HG03025 (cell line): Measurements from ENCODE around the gene PRKACG.
A peak's percentile ranks its signal among the peaks of the same experiment; 100 is the strongest.
"Not testable (repeated sequence)": the region's sequence is repeated elsewhere in the genome, so short reads cannot be mapped to it uniquely, and the experiment has no call there.

Experiments used
- ATAC-seq: cut with Tn5 transposase; IDR thresholded peaks from one replicate; pipeline ENCODE4 v1.9.1; 2021; ENCODE audit warnings: mild to moderate bottlenecking, moderate library complexity; ENCODE audit not compliant: unreplicated experiment, low FRiP score

Gene PRKACG

GRCh38 chr9:69014013-69014412 lies at the start of gene PRKACG:
Gene PRKACG (minus strand): TSS chr9:69014113. CDS start chr9:69014092, 21 bp downstream.
- no peak for ATAC-seq

DNA sequence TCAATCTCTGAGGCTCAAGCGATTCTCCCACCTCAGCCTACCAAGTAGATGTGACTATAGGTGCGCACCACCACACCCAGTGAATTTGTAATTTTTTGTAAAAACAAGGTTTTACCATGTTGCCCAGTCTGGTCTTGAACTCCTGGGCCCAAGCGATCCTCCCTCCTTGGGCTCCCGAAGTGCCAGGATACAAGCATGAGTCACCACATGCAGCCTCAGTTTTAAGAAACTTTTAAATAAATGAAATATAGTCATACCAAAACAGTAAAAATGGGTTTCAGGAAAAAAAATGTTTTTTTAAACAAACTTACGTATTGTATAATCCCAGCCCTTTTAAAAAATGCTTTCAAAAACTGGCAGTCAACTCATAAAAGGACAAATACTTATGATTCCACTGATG lies 48.3 kb upstream of the PRKACG start:
- ATAC-seq: no peak

DNA sequence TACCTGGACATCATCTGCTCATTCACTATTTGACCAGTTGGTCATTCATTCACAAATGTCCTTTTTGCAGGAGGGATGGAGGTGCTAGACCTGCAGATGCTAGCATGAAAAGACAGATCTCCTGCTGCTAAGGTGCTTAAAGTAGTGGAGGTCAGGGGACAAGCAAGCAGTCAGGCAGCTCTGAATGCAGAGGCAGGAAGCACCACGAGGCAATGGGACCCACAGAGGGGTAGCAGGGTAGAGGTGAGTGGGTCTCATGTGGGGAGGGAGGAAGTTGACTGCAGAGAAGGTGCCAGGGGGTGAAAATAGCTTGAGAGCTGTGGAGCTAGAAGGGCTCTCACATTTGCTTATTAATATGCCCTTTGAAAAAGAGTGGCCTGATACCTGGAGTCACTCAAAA lies 46.9 kb upstream of the PRKACG start:
- ATAC-seq: no peak

GRCh38 chr9:69058101-69058500 lies 44.2 kb upstream of the PRKACG start:
- no peak for ATAC-seq

DNA sequence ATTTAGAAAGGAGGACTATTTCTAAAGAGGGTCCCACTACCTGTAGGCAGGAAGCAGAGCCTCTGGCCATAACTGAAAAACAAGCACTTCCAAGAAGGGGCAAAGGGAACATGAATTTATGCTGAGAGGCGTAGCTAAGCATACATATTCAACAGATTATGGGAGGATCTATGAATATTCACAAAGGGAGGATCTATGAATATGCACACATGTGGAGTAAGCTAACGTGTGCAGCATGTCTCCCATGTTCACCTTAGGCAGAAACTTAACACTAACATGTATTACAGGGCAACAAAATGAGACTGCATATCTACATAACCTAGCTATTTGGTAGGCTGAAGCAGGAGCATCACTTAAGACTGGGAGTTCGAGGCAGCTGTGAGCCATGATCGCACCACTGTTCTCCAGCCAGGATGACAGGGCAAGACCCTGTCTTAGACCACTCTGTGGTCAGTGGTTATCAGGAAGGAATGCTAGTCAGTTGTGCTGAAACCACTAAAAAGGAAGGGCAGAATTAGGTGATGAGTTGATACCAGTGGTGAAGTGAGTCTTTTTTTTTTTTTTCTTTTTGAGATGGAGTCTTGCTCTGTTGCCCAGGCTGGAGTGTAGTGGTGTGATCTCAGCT lies 42.4 kb upstream of the PRKACG start:
- ATAC-seq: no peak

- ATAC-seq: no peak
These were observed 41.1 kb upstream of the PRKACG start for GRCh38 chr9:69054989-69055388.

- ATAC-seq: not testable (repeated sequence)
These were observed 37.0 kb upstream of the PRKACG start for GRCh38 chr9:69050936-69051335.

GRCh38 chr9:69049094-69049493 lies 35.2 kb upstream of the PRKACG start:
- no peak for ATAC-seq

- ATAC-seq: no peak
These were observed 33.5 kb upstream of the PRKACG start for GRCh38 chr9:69047371-69047770.

DNA sequence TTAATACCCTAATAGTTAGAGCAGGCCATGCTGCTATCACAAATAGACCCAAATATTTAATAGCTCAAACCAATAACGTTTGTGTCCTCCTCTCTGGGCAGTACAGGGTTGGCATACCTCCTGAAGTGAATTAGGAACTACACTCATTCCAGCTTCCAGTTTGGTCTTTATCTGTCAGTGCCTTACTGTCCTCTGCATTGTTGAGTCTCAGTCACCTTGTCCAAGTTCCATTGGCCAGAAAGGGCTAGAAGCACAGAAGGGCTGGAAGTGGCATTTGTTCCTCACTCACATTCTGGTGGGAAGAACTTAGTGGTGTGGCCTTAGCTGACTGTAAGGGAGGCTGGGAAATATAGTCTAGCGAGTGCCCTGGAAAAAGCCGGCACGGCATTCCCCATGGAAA lies 32.8 kb upstream of the PRKACG start:
- ATAC-seq: no peak

- no peak for ATAC-seq
These were observed 31.9 kb upstream of the PRKACG start for GRCh38 chr9:69045821-69046220.

- ATAC-seq: no peak
These were observed 30.6 kb upstream of the PRKACG start for GRCh38 chr9:69044240-69045219.

- no peak for ATAC-seq
These were observed 26.7 kb upstream of the PRKACG start for GRCh38 chr9:69040646-69041045.

DNA sequence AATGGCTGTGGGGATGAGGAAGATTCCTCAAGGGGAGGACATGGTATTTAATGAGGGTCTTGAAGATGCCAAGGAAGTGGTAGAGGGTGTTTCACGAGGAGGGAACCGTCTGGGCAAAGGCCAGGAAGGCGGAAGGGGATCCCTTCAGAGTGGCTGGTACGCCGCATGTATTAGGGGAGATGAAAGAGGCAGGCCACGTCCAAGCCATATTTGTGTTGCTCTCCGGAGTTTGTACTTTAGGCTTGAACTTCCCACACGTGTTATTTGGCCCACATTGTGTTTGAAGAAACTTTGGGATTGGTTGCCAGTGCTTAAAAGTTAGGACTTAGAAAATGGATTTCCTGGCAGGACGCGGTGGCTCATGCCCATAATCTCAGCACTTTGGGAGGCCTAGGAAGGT lies 22.9 kb upstream of the PRKACG start:
- ATAC-seq: no peak

DNA sequence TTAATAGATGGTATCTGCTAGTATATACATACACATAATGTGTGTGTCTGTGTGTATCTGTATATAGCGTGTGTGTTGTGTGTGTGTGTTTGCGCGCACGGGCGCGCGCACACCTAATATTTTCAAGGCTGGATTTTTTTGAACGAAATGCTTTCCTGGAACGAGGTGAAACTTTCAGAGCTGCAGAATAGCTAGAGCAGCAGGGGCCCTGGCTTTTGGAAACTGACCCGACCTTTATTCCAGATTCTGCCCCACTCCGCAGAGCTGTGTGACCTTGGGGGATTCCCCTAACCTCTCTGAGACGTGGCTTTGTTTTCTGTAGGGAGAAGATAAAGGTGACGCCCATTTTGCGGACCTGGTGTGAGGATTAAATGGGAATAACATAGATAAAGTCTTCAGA lies 22.4 kb upstream of the PRKACG start:
- peak; percentile 30 for ATAC-seq

DNA sequence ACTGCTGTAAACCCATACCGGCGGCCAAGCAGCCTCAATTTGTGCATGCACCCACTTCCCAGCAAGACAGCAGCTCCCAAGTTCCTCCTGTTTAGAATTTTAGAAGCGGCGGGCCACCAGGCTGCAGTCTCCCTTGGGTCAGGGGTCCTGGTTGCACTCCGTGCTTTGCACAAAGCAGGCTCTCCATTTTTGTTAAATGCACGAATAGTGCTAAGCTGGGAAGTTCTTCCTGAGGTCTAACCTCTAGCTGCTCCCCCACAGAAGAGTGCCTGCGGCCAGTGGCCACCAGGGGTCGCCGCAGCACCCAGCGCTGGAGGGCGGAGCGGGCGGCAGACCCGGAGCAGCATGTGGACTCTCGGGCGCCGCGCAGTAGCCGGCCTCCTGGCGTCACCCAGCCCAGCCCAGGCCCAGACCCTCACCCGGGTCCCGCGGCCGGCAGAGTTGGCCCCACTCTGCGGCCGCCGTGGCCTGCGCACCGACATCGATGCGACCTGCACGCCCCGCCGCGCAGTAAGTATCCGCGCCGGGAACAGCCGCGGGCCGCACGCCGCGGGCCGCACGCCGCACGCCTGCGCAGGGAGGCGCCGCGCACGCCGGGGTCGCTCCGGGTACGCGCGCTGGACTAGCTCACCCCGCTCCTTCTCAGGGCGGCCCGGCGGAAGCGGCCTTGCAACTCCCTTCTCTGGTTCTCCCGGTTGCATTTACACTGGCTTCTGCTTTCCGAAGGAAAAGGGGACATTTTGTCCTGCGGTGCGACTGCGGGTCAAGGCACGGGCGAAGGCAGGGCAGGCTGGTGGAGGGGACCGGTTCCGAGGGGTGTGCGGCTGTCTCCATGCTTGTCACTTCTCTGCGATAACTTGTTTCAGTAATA lies 21.8 kb upstream of the PRKACG start, which contains the start of gene FXN:
TSS of gene FXN (plus strand) at position 315 of the 871 bp plus-strand sequence. CDS start at position 346, 31 bp downstream.
- peak; percentile 83 for ATAC-seq

DNA sequence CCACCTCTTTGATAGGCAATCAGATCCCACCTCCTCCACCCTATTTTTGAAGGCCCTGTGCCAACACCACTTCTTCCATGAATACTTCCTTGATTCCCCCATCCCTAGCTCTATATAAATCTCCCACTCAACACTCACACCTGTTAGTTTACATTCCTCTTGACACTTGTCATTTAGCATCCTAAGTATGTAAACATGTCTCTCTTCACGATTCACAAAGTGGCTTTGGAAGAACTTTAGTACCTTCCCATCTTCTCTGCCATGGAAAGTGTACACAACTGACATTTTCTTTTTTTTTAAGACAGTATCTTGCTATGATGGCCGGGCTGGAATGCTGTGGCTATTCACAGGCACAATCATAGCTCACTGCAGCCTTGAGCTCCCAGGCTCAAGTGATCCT lies 20.2 kb upstream of the PRKACG start:
- ATAC-seq: no peak

DNA sequence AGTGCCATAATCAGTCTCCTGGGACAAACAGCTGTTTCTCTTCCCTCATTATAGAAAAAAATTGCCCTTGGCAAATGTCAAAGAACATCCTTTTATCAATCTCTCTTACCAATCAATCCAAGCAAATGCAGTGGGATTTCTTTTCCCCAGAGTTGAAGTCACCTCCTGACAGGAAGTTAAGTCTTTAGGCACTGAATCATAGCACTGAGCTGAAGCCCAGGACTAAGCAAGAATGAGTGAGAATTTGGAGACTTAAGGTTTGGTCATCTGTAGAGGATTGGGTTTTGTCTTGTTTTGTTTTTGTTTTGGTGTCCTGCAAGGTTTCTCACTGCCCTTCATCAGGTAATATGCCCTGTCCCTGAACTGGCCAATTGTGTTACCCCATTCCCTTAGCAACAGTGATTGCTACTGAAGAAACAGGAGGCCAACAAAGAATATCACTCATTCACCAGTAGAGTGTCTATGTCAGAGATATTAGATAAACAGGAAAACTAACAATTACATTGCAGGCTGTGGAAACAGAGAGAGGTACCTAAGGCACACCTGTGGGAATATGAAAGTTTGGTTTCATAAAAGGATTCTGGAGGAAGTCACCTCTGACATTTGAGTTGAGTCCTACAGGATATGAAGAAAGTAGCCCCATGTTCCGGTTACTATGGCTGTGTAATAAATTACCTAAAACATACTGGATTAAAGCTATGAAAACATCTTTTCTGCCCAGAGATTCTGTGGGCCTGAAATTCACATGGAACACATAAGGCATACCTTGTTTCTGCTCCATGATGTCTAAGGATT lies 17.1 kb upstream of the PRKACG start:
- no peak for ATAC-seq

DNA sequence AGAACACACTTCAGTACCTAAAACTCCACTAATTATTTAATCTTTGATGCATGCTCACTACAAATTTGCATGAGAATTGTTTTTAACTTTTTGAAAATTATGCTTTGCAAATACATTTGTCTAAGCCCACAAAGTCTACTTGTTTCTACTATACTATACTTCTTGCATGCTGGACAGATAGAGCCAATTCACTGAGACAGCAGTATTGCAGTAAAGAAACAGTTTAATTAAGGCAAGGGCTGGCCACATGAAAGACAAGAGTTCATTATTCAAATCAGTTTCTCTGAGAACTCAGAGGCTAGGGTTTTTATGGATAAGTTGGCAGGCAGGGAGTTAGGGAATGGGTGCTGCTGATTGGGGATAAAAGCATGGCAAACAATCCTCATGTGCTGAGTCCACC lies 15.6 kb upstream of the PRKACG start:
- no peak for ATAC-seq

GRCh38 chr9:69028754-69029153 lies 14.8 kb upstream of the PRKACG start:
- ATAC-seq: no peak
